Superior temporal gyrus (tissue), 1 donor: ENCODE measurements around the gene PFKM.

Experiments
- DNase-seq: peaks from one replicate; pipeline ENCODE4 v3.0.0-alpha.2; 2016; ENCODE audit errors: extremely low spot score

PFKM gene

GRCh38 chr12:48157018-48157888, 38.1 kb downstream of the PFKM start, which contains the start of gene ASB8:
TSS of gene ASB8 (minus strand) at chr12:48157515. CDS start at chr12:48153496, 4,019 bp downstream.
- peak; percentile 100 for DNase-seq

- no peak for DNase-seq
These were observed 38.8 kb downstream of the PFKM start for GRCh38 chr12:48157889-48158370.

- no peak for DNase-seq
These were observed 40.9 kb downstream of the PFKM start for GRCh38 chr12:48160046-48160445.

- no peak for DNase-seq
These were observed 41.6 kb downstream of the PFKM start for GRCh38 chr12:48160807-48161206.

DNA sequence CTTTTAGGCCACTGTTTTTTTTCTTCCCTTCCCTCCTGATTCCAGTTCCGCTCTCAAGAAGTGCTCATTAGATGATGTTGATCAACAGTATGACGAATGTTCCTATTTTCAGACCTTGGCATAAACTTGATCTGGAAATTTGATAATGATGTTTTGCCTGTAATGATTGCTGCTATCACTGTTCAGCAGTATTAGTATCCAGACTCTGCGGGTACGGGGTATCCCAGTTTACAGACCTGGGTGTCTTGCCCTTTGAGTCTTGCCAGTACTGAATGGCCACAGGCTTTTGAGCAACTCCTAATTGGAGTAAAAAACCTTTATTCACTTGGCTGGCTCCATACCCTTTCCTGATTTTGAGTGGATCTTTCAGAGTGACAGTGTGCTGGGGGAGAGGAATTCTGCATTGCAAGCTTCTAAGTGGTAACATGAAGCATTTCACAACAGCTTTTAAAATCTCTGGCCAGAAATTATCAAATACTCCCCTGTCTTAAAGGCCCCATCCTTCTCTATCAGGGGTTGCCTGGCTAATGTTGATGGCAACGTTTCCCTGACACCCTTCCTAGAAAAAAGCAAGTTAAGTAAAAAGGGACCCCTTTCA, 44.1 kb downstream of the PFKM start:
- no peak for DNase-seq

DNA sequence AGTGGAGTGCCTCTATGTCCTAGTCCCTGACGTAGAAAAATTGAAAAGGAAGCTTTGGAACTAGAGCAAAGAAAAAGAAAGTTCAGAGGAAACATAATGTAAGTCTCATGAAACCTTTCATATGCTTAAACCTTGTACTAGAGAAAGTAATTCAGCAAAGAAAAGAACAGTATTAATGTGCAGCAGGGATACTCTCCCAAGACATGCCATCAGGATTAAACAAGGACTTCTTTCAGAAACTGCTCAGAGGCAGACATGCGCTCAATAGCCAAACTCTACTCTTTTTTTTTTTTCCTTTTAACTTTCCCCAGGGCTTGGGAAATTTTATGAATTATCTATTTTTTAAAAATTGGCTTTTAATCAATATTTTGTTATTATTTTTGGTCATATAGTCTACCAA, 45.3 kb downstream of the PFKM start:
- DNase-seq, result no peak

DNA sequence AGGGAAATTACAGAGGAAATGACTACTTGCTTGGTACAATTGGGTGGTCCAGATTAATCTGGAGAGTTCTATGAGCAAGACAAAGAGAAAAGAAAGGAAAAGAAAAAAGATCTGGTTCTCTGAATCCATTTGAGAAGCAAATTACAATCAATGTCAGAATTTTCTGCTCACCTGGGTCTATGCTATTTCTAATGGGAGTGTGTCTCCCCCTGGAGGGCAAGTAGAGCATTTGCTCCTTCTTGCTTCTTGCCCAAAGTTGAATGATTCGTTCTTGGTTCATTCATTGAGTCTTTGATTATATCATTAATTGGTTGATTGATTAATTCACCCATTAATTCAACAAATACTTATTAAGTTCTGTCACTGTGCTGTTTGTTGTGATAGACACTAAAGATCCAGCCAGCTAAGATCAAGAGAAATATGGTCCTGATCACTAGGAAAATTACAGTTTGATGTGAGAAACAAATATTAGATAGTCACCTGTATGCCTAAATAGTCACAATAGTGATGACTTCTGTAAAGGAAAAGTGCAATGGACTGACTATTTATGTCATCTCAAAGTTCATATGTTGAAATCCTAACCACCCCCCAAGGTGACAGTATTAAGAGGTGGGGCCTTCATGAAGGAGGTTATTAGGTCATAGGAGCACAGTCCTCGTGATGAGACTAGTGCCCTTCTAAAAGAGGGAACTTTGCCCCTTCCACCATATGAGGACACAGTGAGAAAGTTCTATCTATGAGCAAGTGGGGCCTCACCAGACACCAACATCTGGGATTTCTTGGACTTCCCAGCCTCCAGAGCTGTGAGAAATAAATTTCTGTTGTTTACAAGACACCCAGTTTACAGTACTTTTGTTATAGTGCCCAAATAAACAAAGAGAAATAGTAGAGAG, 46.2 kb downstream of the PFKM start:
- peak; percentile 75 for DNase-seq

GRCh38 chr12:48169011-48169410, 49.8 kb downstream of the PFKM start:
- DNase-seq, result no peak

DNA sequence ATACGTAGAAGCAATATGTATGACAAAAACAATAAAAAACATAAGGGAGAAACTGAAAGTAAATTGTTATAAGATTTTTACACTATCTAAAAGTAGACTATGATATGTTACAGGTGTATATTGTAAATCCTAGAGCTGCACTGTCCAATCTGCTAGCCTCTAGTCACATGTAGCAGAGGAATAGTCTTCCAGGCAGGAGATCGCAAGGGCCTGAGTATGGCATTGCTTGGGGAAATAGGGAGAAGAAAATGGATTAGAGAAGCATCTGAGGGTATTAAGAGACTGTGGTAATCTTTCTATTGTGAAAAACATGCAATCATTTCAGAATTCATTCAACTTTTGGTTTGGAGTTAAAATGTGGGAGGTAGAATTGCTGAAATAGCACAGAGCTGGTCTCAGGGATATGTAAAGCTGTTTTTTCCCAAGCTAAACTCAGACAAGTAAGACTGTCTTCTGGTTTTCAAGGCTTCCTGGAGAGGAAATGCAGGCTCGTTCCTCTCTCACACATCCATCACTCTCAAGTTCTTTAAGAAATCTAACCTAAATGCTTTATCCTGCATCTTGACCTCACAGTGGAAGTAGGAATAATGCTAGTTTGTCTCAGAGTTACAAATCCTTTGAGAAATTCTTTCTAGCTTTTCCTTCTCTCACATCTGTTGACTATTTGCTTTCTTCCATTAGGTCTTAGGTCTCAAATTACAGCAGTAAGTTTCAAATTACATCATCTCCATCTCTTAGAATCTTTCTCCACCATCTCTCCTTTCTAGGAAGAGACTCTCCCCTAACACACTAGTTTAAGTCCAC, 56.7 kb downstream of the PFKM start:
- DNase-seq, result no peak

DNA sequence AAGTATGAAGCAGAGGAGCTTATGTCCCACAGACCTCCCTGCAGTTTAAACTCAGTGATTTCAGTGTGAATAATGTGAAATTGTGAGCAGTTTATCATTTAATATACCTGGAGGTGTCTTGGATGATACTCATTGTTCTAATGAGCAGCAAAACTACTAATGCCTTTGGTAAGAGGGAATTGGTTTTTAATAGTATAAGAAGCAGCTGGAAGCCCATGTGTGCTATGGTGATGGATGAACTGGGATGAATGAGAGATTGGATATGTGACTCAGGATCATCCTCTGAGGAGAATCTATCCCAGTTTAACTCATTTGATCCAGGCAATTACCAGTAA, 57.2 kb downstream of the PFKM start:
- no peak for DNase-seq

DNA sequence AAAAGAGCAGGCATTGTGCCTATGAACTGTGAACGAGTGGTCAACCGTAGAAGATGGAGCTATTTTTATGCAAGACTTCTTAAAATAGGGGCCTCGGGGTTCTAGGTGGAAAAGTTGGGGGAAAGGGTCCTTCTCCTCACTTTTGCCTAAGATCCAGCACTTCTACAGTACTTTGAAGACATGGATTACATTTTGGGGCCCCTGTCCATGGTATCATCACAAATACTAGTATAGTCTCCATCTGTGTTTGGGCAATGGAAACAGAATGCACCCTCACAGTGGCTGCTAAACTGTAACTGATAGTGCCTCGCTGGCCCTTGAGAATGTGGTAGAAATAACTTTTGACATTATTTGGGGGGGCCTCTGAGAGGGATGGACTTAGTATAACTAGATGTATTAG, 58.8 kb downstream of the PFKM start:
- DNase-seq, result no peak

- no peak for DNase-seq
These were observed 60.3 kb downstream of the PFKM start for GRCh38 chr12:48179466-48179865.

- DNase-seq, result no peak
These were observed 61.3 kb downstream of the PFKM start for GRCh38 chr12:48180424-48180823.

DNA sequence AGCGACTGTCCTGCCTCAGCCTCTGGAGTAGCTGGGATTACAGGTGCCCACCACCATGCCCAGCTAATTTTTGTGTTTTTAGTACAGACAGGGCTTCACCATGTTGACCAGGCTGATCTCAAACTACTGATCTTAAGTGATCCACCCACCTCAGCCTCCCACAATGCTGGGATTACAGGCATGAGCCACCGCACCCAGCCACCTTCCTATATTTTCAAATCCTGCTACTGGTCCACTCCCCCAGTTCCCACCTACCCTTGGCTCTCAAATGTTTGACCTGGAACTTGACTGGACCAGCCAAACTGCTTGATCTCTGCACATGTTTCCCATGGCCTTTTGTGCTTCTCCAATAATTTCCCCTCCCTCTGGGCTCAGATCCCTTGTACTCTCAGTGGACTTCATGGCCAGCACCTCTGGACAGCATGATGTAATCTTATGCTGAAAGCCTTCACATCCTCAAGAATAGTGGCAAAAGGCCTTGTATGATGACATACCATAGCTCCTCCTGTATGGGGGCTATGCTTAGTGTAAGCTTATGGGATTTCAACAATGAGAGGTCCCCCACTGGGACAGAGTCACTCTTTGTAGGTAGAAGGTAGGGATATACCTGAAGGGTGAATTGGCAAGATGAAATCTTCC, 61.8 kb downstream of the PFKM start:
- no peak for DNase-seq

DNA sequence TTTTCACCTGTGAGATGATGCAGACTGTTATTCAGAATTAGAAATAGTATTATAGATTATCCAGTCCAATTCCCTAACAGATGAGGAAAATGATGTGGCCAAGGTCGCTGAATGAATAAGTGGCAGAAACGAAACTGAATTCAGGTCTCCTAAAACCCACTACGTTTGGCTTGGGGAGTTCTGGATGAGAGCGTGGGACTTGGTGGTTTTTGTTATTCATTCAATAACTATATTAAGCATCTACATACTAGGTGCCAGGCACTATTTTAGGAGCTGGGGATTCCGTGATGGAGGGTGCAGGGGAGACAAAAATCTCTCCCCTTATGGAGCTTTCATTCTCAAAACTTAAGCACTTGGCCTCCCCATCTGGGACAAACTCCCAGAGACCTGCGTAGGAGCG, 63.5 kb downstream of the PFKM start:
- DNase-seq, result no peak

DNA sequence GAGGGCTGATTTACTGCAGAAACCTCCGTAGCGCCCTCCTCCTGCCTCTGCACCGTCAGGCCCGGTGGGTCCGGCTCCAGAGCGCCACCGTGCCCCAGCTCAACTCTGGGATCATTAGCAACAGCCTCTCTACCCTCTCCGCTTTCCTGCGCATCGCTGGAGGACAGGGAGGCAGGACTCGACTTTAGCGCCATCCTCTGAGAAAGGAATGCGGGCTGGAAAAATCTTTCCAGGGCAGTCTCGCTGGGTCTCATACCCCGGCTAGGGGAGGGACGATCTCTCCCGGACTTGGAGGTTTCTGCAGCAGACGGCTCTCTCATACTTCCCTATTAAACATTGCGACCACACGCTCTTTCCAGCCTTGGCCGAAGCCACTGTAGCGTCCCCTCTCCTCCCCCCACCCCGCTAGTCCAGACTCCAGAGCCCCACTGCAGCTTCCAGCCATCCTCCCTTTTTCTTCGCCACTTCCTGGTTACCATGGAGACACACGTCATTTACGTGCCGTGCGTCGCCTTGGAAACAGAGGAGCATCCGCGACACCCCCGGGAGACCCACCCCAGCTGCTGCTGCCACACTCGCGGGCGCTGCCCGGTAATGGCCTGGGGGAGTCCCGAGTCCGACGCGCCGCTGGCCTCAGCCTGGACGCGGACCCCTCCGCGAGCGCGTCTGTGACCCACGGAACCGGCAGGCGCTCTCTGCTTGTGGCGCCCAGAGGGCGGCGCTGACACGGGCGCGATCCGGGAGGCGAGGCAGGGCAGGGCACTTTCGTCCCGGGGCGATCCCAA, 64.1 kb downstream of the PFKM start, which contains the start of gene CCDC184:
Gene CCDC184 (plus strand): TSS at position 554 of the 785 bp plus-strand sequence. CDS start 479 bp downstream, outside the sequence.
- peak; percentile 89 for DNase-seq

GRCh38 chr12:48183876-48184548, 64.8 kb downstream of the PFKM start:
- DNase-seq, result no peak

GRCh38 chr12:48184549-48184922, 65.4 kb downstream of the PFKM start:
- DNase-seq, result no peak

- no peak for DNase-seq
These were observed 66.2 kb downstream of the PFKM start for GRCh38 chr12:48185181-48185919.
